Eye (tissue), 1 donor: ENCODE data around the gene MYH10.
A peak's percentile ranks its signal among the peaks of the same experiment; 100 is the strongest.
"Not testable (repeated sequence)": the region's sequence is repeated elsewhere in the genome, so short reads cannot be mapped to it uniquely, and the experiment has no call there.

ENCODE experiments used
- DNase-seq: peaks from one replicate; pipeline ENCODE4 v3.0.0-alpha.2; 2015

MYH10 gene

DNA sequence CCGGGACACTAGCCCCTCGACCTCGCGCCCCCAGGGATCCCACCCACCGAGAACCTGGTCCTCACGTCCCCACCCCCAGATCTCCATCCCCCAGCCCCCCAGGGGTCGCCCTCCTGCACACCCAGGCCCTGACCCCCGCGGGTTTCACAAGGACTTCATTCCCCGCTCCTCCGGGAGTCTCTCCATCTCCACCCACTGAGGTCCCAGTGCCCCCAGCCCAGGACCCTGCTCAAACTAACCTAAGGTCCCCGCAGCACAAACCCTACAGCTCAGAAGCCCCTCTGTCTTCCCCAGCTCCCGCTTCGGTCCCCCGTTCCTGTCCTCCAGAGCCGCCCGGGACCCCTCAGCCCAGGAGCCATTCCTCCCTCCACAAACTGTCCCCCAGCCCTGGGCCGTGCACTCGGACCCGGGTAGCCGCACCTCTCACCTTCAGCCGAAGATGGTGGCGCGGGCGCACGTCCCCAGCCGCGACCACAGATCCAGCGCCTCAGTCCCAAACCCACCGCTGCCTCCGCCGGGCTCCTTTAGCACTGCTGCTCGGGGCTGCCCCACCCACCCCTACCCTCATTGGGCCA, at the start of gene MYH10:
Gene MYH10, minus strand, starts transcription at position 499 of the 575 bp plus-strand sequence. CDS start 7,479 bp downstream, outside the sequence.
- no peak for DNase-seq

DNA sequence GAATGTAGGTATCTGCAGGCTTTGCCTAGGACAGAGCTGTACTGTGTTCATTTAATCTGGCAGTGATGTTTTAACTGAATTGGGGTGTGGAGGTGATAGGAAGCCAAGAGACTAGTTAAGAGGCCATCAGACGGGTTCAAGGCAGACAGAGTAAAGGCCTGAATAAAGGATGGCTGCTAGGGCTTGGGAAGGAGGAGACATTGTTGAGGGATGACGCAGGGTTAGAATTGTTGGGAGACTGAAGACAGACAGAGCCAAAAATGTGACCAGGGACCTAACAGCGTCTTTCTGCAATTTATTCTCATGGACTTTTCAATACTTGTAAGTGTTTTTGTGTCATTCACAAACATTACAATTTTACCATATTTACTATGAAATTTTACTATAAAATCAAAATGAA, 48.6 kb upstream of the MYH10 start:
- no peak for DNase-seq

DNA sequence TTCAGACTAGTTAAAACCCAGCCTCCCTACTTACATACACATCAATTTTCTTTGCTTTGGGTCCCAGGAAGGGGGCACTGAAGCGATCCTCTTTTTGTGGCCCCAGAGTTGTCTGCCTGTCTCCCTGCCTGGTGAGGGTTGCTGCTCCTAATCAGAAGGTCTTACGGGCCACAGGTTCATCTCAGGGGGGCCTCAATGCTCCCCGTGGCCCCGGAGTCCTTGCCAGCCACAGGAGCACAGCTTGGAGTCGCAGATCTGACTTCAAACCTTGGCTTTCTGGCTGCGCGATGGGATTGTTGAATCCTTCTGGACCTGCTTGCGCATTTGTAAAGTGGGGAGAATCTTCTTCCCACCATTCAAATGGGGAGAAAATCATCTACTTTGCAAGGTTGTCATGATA, 44.8 kb upstream of the MYH10 start:
- no peak for DNase-seq

DNA sequence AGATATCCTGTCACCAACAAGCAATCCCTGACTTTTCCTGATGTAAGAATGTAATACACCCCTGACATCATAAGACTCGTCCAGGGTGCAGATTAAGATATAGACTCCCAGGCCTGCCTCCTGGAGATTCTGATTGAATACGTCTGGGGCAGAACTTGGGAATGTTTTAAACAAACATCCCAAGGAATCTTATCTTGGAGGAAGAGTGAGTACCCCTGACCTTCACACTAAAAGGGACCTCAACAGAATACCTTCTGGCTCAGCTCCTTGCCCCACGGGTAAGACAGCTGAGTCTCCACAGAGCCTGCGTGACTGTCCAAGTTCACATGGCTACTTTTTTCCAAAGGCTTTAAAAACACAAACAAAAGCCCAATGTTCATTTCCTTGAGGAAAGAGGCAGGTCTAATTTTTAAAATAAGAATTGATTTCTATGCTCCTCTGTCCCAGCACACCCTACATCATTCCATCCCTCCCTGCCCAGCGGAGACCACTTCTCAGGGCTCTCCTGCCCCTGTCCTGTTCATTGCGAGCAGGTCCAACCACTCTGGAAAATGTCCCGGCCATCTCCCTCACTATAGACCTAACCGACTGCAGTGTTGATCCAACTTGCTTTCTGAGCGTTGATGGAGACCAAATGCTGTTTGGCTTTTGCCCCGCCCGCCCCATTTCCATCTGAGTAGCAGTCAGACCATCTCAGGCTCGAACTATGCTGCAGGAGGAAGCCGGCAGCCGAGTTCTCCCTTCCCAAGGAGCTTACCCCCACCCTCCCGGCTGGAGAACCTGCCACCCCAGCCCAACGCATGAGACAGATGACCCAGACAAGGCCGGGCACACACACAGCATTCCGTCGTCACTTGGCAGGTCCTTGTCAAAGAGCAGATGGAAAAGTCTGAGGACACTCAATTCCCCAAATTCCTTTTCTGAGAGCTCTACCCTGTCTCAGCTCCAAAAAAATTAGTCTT, 44.1 kb upstream of the MYH10 start:
- DNase-seq = no peak

DNA sequence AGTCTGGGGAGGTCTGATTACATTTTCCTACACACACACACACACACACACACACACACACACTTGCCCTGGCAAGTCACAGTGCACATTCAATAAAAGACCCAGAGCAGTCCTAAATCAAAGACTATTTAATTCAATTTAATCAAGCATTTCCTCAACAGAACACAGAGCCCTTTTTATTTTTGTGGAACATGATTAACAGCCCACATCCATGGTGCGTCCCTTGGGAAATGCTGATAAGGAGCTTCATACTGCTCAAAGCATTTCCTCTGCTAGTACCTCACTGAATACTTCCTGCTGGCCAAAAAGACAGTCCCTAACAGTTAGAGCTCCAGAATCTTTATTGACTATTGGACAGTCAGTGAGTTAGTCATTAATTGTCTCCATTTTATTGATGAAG, 43.1 kb upstream of the MYH10 start:
- DNase-seq = no peak

DNA sequence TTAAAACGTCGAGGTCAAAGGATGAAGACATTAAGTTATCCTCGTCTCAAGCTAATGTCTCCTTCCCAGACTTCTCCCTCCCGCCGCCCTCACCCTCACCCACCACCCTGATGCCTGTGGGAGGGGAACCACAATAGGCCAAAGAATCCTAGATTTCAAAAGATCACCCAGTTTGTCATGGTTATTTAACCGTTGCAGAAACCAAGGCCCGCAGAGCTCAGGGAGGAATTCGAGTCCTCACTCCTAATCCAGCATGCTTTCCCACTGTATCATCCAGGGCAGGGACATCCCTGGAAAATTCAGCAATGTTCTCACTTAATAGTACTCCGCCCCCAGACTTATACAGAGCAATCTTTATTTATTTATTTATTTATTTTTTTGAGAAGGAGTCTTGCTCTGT, 41.8 kb upstream of the MYH10 start:
- DNase-seq = no peak

DNA sequence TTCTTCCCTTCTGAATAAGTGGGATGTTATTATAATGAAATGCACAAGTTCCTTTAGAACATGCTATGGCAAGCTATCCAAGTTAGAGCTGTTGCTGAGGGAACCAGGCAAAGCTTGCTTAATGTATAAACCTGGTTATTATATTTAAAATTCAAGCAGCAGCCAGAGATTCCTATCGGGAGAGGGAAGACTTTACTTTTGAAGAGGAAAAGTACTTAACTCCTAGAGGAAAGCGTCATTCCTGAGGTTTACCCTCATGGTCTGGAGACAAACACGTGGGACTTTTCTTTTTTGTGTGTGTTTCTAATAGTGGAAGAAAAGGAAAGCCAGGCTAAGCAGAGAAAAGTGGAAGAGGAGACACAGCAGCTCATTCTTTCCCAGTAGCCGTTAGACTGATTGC, 39.9 kb upstream of the MYH10 start:
- DNase-seq = peak; percentile 57

DNA sequence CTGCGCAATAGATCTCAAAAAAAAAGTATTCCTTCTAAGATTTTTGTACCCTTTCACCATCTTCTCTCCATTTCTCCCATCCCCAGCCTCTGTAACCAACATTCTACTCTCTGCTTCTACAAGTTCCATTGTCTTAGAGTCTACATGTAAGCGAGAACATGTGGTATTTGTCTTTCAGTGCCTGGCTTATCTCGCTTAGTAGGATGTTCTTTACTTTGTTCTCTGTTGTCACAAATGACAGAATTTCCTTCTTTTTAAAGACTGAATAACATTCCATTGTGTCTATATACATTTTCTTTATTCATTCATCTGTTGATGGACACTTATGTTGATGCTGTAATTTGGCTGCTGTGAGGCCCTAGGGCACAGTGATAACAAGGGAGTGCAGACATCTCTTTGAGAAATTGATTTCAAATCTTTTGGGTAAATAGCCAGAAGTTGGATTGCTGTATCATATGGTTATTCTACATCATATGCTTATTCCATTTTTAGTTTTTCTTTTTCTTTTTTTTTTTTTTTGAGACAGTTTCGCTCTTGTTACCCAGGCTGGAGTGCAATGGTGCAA, 37.7 kb upstream of the MYH10 start:
- DNase-seq = no peak

DNA sequence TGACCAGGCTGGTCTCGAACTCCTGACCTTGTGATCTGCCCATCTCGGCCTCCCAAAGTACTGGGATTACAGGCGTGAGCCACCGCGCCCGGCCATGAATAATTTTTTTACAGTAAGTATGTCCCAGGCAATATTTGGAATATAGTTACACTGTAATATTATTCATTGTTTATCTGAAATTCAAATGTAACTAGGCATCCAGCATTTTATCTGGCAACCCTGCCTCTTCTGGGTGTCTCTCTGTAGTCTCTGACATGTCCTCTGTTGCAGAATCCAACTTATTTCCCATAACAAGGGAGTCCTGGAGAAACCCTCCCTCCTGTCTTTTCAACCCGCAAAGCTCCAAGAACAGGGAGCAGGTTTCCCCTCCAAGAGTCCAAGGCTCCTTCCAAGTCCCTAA, 36.9 kb upstream of the MYH10 start:
- no peak for DNase-seq

DNA sequence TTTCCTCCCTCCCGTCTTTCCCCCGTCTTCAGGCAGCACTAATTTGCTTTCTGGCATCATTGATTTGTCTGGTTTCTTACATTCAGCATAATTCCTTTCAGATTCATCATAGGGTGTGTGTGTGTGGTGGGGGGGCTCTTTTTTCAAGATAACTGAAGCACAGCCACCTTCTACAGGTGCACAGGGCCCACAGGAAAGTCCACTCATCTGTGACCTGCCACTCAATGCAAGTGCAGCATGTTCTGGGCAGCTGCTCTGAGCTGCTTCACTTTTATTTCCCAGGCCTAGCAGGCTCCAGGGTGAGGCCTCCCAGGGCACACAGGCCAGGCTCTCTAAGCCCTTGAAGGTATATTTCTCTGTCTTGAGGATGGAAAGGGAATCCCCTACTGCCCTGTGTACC, 35.2 kb upstream of the MYH10 start:
- DNase-seq = no peak

DNA sequence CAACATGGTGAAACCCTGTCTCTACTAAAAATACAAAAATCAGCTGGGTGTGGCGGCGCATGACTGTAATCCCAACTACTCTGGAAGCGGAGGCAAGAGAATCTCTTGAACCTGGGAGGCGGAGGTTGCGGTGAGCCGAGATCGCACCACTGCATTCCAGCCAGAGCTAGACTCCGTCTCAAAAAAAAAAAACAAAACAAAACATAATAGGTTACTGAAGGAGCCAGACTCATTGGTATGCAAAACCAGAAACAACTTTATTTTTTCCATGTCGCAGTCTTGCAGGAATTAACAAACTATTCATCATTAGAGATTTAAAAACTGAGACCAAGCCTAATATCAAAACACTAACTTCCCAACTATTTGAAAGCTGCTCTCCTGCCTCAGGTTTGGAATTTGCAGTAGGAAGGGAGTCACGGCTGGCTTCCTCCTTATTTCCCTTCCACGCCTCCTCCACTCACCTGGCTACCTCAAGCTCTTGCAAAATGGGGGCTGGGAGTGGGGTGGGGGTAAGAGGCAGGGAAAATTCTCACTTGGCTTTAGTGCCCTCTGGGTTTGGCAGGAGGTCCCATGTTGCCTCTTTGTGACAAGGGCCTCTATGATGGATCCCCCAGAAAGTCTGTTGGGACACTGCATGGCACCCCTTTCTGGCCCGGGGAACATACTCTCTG, 34.1 kb upstream of the MYH10 start:
- no peak for DNase-seq

DNA sequence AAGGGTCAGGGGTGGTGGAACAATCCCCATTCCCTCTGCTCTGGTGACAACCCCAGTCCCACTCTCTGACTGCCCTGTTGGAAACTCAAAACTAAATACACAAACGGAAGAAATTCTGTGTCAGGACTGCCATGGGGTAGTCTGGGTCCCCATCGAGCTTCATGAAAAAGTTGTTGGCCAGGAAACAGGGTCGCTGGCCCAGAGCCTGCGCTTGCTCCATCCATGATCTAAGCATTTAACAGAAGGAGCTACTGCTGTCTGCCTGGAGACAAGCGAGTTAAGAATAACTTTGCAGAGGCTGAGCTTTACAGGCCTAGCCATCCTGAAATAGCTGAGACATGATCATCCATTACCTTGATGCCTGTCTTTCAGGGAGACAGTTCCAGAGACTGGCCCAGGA, 32.4 kb upstream of the MYH10 start:
- no peak for DNase-seq

DNA sequence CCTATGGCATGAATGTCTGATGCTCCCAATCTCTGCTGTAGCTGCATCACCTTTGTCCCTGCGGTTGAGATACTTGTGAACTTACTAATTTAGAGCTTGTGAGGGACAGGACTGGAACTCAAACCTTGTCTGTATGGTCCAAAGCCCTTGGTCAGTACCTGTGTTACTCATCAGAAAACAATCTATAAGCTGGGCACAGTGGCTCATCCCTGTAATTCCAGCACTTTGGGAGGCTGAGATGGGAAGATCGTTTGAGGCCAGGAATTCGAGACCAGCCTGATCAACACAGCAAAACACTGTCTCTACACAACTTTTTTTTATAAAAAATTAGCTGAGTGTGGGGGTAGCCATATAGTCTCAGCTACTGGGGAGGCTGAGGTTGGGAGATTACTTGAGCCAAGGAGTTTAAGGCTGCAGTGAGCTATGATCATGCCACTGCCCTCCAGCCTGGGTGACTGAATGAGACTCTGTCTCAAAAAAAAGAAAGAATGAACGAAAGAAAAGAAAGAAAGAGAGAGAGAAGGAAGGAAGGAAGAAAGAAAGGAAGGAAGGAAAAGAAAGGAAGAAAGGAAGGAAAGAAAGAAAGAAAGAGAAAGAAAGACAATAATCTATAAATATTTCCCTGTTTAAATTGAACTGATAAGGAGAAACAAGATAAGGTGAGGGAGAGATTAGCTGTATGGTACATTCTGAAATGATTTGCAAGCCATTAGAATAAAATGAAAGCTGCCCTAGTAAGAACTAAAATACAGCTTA, 31.7 kb upstream of the MYH10 start:
- DNase-seq = no peak

DNA sequence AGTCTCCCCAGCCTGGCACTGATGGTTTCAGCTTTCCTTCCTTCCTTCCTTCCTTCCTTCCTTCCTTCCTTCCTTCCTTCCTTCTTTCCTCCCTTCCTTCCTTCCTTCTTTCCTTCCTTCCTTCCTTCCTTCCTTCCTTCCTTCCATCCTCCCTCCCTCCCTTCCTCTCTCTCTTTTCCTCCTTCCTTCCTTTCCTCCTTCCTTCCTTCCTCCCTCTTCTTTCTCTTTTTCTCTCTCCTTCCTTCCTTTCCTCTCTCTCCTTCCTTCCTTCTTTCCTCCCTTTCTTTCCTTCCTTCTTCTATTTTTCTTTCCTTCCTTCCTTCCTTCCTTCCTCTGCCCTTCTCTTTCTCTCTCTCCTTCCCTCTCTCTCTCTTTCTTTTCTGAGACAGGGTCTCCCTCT, 30.2 kb upstream of the MYH10 start:
- not testable (repeated sequence) for DNase-seq

DNA sequence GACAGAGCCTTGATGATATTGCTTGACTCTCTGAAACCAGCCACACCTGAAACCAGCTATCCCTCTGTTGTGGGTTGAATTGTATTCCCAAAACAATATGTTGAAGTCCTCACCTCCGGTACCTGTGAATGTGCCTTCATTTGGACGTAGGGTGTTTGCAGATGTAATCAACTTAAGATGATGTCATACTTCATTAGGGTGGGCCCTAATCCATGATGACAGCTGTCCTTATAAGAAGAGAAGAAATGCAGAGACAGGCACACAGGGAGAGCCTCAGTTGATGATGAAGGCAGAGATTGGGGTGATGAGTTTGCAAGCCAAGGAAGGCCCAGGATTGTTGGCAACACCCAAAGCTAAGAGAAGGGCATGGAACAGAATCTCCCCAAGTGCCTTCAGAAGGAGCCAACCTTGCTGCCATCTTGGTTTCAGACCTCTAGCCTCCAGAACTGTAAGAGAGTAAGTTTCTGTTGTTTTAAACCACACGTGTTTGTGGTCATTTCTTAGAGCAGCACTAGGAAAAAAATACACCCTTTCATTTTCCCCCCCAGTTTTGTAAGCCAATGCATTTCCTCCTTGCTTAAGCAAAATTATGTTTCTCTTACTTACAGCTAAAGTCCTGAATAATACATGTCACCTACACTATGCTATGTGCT, 29.4 kb upstream of the MYH10 start:
- no peak for DNase-seq

DNA sequence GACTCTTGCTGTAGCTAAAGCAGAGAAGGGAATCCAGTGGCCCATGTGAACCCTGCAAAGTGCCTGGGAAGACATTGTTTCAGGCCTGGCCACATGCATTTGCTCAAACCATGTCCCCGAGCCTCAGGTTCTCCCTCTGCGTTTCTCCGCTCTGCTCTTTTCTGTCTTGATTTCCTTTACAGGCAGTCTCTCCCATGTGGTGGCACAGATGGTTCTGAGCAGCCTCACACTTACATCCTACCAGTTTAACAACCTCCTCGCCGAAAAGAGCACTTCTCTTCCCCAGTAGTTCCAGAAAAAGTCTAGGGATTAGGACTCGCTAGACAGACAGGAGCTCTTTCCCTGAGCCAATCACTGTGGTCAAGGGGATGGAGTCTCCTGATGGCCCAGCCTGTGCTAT, 28.3 kb upstream of the MYH10 start:
- no peak for DNase-seq

DNA sequence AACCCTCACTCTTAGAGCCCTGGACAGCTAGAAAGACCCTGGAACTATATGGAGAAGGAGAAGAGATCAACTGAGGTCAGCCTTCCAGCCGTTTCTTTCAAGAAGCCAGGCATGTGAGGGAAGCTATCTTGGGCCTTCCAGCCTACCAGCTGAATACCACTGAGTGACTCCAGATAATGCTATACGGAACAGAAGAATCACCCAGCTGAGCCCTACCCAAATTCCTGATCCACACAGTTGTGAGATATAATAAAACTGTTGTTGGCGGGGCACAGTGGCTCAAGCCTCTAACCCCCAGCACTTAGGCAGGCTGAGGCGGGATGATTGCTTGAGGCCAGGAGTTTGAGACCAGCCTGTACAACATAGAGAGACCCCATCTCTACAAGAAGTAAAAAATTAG, 26.2 kb upstream of the MYH10 start:
- no peak for DNase-seq

DNA sequence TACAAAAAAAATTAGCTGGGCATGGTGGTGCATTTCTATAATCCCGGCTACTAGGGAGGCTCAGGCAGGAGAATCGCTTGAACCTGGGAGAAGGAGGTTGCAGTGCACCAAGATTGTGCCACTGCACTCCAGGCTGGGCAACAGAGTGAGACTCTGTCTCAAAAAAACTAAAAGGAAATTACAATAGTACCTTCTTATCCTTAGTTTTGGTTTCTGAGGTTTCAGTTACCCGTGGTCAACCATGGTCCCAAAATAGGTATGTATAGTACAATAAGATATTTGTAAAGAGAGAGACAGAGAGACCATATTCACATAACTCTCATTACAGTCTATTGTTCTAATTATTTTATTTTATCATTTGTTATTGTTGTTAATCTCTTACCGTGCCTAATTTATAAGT, 24.3 kb upstream of the MYH10 start:
- DNase-seq = no peak

DNA sequence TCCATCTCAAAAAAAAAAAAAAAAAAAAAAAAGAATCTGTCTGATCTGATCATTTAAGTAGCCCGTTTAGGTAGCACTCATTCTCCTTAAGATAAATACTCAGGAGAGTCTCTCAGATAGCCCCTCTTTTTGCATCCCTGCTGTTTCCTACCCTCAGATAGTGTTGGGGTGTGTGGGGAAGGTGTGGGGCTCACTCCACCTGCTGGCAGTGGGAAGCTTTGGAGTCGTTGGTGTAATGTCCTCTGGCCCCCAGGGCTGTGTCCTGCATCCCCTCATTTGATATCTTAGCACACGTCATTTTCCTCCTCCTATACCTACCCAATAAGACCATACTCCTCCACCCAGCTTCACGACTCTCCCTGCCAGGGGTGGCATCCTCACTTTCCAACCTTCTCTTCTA, 20.5 kb upstream of the MYH10 start:
- DNase-seq = no peak

DNA sequence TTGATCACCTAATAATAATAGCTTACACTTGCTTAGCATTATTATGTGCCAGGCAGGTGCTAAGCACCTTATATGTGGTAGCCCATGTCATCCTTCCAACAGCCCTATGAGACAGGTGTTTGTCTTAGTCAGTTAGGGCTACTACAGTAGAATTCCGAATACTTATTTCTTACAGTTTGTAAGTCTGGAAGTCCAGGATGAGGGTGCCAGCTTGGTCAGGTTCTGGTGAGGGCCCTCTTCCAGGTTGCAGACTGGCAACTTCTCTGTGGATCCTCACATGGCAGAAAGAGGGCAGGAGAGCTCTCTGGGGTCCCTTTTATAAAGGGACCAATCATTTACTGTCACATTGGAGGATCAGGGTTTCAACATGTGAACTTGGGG, 19.6 kb upstream of the MYH10 start:
- no peak for DNase-seq

DNA sequence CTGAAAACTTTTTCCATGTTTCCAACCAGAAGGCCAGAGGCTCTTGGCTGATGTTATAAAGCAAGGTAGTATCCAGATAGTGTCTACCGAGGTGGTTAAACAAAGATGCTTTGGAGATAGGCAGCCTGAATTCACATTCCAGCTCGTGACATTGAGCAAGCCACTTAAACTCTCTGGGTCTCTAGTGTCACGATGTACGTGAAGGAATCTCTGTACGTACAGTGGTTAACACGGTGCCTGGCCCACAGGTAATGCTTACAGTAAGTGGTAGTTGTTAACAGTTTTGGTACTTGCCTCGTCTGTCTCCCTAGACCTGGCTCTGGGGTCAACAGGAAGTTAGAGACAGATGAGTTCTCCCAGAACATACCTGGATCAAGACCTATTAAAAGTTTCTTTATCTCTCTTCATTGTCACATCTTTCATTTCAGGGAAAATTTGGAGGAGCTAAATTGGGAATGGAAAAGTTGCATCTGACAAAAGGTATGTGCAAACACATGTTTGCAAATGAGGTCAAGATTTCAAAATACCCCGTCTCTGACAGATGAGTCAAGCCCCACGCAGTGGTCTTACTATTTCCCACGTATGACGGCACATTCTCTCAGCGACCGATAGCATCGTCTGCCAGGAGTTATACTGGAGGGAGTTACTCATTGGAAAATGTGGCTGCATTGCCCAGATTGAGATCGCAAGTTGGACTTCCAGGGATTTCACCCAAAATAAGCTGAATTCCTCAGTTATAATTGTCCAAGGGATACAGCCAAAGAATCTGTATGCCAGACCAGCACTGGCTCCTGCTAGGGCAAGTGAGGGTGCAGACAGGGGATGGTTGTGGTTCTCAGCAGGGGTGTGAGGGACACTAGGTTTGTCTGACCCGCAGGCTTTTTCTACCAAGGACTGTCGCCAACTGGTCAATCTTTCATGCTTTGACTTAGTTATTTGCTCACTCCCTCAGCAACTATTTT, 18.9 kb upstream of the MYH10 start:
- no peak for DNase-seq
